ENCODE measurements around the gene TMEM47. TPM values are rescaled to one million over a fixed set of nuclear protein-coding genes. Genes with fewer than 3 reads are reported as not detected.

TMEM47 gene
- 0.16 and 0.45 TPM in 2 replicates for total RNA-seq (2014; rRNA removed; shearing (Covaris generic))
- polyA plus RNA-seq (2015; cell fraction: cytosol; rRNA removed): 0.63 and 0.95 TPM in 2 replicates
- polyA plus RNA-seq (2015; cell fraction: nucleus; rRNA removed): 0.09 and 0.19 TPM in 2 replicates

- peak; percentile 47 for DNase-seq (ENCODE audit: low read depth, low spot score)
- in situ Hi-C loops (cut with HindIII; ENCODE audit: low pct_unique_long_range_greater_than_20kb, low sequenced_read_pairs): no loop called here
These were observed at the start of gene TMEM47 for GRCh38 chrX:34656842-34657725. TSS of gene TMEM47 (minus strand) at chrX:34657285. CDS start at chrX:34657029, 256 bp downstream.

- in situ Hi-C loops (cut with HindIII; ENCODE audit: low pct_unique_long_range_greater_than_20kb, low sequenced_read_pairs): no loop called here
- DNase-seq (ENCODE audit: low read depth, low spot score): no peak
These were observed 30.0 kb upstream of the TMEM47 start for GRCh38 chrX:34687095-34687494.

DNA sequence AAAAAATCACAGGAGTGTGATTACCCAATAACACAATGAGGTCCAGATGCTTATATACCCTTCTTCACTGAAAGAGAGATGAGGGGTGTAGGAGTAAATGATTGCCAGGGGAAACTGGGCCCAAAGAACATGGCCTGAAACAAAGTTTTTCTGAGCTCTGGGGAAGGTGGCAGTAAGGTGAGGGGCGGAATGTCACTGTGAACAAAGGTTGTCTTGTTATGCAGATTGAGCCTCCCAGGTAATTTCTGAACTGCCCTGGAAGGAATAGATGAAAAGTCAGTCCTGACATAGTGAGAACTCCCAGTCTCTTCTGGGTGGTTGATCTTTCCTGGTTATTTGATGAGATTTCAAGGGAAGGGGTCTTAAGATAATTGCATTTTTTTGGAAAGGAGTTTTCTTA is 2.5 kb upstream of the TMEM47 start:
- no peak for DNase-seq (ENCODE audit: low read depth, low spot score)
- in situ Hi-C loops (cut with HindIII; ENCODE audit: low pct_unique_long_range_greater_than_20kb, low sequenced_read_pairs): no loop called here

- no peak for DNase-seq (ENCODE audit: low read depth, low spot score)
- in situ Hi-C loops (cut with HindIII; ENCODE audit: low pct_unique_long_range_greater_than_20kb, low sequenced_read_pairs): no loop called here
These were observed 1.2 kb upstream of the TMEM47 start for GRCh38 chrX:34658326-34658725.

DNA sequence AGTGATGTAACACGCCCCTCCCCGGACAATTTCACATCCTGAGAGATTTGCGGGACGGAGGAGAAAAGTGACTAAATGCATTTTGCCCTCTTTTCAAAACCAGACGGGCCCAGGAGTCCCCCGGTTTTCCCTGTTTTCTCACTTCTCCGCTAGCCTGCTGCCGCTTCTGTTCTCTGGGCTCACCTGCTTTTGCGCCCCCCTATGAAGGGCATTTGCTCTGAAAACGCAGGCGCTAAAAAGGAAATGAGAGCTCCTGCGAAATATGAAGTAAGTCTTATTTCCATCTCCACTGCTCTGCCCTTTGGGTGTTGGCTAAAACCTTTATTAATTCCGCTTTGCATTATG is 613 bp upstream of the TMEM47 start:
- in situ Hi-C loops (cut with HindIII; ENCODE audit: low pct_unique_long_range_greater_than_20kb, low sequenced_read_pairs): no loop called here
- no peak for DNase-seq (ENCODE audit: low read depth, low spot score)

- DNase-seq (ENCODE audit: low read depth, low spot score): no peak
- in situ Hi-C loops (cut with HindIII; ENCODE audit: low pct_unique_long_range_greater_than_20kb, low sequenced_read_pairs): no loop called here
These were observed 631 bp downstream of the TMEM47 start for GRCh38 chrX:34656467-34656841.

DNA sequence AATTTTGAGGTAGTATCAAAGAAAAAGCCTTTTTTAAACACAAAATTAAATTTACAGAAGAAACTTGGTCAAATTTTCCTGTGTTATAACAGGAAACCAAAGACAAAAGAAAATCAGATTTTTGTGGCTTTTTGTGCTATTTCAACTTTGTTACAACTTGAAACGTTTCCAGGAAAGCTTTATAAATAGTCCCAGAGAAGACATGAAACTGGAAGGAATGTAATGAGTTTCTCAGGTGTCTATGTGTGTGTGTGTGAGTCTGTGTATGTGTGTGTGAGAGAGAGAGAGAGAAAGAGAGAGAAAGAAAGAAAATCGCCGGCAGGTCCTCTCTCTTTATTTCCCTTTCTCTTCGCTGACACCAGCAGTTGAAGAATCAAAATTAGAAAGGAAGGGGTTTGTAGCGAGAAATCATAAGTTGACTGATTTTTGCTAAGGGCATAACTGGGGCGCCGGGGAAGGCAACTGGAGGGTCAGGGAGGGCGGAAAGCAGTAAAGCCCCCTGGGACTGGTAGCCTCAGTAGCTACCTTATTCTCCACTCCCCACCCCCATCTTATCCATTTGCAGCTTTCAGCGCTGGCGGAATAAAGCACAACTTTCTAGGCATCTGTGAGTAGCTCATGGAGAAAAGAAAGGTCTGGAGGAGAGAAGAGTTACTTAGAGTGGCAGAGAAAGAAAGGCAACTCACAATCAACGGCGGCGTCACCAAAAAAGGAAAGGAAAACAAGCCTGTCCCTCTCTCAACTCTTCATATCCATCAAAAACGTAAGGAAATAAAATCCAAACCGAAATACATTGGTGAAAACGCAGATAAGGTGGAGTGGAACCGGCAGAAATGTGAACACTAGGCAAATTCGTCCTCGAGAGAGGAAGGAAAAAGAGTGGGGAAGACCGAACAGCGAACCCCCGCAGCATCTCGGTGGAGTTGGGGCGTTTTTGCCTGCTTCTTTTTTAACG is 1.3 kb downstream of the TMEM47 start:
- DNase-seq (ENCODE audit: low read depth, low spot score): no peak

DNA sequence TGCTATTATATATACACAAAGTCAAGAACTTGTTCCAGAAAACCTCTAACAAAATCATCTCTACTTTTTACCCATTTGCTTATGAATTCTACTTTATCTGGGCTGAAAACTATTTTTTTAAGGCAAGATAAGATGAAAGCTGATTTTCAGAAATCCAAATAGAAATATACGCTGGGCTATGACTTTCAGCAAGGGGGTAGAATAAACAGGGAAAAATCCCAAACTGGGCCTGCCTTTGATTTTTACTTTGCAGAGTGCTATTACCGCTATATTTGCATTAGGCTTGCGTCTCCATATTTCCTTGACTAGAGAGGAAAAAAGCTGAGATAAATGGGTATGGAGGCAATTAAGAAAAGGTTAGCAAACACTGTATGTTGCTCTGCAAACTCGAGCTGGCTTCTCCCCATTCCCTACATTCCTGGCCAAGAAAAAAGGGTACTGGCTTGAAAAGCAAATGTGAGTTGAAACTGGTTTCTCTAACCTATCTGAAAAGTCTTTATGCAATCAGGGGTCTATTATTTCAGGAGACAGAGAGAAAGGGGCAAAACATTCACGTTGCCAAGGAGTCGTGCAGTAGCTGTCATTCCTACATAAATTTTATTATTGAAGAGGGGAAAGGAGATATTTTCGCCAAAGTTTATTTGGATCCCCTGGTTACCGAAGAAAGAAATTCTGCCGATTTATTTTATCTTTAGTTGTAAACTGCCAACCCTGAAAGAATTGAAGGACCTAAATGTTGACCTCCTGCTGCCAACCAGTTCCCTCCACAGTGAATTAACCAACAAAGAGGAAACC is 2.2 kb downstream of the TMEM47 start:
- no peak for DNase-seq (ENCODE audit: low read depth, low spot score)
- in situ Hi-C loops (cut with HindIII; ENCODE audit: low pct_unique_long_range_greater_than_20kb, low sequenced_read_pairs): no loop called here

More for the DNA sequence above, 1.3 kb downstream of the TMEM47 start:
- in situ Hi-C loops (cut with HindIII; ENCODE audit: low pct_unique_long_range_greater_than_20kb, low sequenced_read_pairs): no loop called here

GRCh38 chrX:34653811-34654210 is 3.3 kb downstream of the TMEM47 start:
- in situ Hi-C loops (cut with HindIII; ENCODE audit: low pct_unique_long_range_greater_than_20kb, low sequenced_read_pairs): no loop called here

DNA sequence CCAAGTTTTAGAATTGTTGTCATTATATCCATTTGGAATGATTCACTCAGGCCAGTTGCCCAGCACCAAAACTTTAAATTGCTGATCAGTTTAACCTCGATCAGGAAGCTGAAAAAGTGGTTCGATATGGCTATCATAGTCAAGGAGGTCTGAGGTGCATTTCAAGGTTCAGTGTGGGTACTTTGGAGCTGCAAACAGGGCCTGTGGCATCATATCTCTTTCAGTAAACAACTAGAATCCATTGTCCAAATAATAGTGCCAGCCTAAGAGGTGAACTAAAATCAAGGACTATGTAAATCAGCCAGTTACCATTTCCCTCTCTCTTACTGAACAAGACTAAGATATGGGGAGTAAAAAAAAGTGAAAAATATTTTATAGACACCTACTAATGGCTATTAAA is 14.2 kb downstream of the TMEM47 start:
- no peak for DNase-seq (ENCODE audit: low read depth, low spot score)
- in situ Hi-C loops (cut with HindIII; ENCODE audit: low pct_unique_long_range_greater_than_20kb, low sequenced_read_pairs): no loop called here

More at GRCh38 chrX:34653811-34654210, 3.3 kb downstream of the TMEM47 start:
- no peak for DNase-seq (ENCODE audit: low read depth, low spot score)

GRCh38 chrX:34638116-34638515 is 19.0 kb downstream of the TMEM47 start:
- in situ Hi-C loops (cut with HindIII; ENCODE audit: low pct_unique_long_range_greater_than_20kb, low sequenced_read_pairs): no loop called here
- DNase-seq (ENCODE audit: low read depth, low spot score): peak; percentile 51

DNA sequence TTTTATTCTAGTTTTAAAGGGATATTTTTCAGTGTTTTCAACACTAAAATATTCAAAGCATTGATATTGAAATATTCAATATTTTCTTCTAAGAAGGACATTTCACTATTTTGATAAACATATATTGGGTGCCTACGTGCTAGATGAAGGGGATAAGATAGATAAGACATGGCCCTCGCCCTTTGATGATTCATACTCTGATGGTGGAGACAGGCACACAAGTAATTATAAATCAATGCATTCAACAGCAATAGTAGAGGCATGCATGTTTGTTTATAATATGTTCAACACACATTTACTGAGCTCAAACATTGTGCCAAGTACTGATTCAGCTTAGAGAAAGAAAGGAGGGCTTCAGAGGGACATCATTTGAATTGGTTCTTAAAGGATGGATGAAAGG is 22.7 kb downstream of the TMEM47 start:
- no peak for DNase-seq (ENCODE audit: low read depth, low spot score)
- in situ Hi-C loops (cut with HindIII; ENCODE audit: low pct_unique_long_range_greater_than_20kb, low sequenced_read_pairs): no loop called here

DNA sequence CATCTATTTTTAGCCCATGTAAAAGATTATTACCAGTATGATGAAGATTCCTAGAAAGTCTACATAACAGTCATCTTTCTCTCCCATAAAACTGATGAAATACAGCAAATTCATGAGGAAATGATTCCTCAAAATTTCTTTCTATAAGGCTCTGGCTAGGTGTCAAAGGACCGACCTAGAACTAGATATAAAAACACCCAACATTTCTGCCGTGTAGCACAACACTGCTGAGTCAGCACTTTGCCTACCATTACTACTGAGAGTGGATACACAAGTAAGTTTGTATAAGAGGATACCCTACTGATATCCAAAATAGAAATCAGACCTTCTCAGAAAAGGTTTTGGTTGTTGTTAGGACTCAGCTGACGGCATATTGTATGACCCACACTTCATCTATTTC is 24.7 kb downstream of the TMEM47 start:
- no peak for DNase-seq (ENCODE audit: low read depth, low spot score)
- in situ Hi-C loops (cut with HindIII; ENCODE audit: low pct_unique_long_range_greater_than_20kb, low sequenced_read_pairs): no loop called here

GRCh38 chrX:34631479-34632220 is 25.4 kb downstream of the TMEM47 start:
- DNase-seq (ENCODE audit: low read depth, low spot score): no peak
- in situ Hi-C loops (cut with HindIII; ENCODE audit: low pct_unique_long_range_greater_than_20kb, low sequenced_read_pairs): no loop called here

- peak; percentile 47 for DNase-seq (ENCODE audit: low read depth, low spot score)
- in situ Hi-C loops (cut with HindIII; ENCODE audit: low pct_unique_long_range_greater_than_20kb, low sequenced_read_pairs): no loop called here
These were observed 27.5 kb downstream of the TMEM47 start for GRCh38 chrX:34629572-34629971.

GRCh38 chrX:34624416-34624815 is 32.7 kb downstream of the TMEM47 start:
- in situ Hi-C loops (cut with HindIII; ENCODE audit: low pct_unique_long_range_greater_than_20kb, low sequenced_read_pairs): no loop called here
- DNase-seq (ENCODE audit: low read depth, low spot score): peak; percentile 39

GRCh38 chrX:34619920-34620319 is 37.2 kb downstream of the TMEM47 start:
- in situ Hi-C loops (cut with HindIII; ENCODE audit: low pct_unique_long_range_greater_than_20kb, low sequenced_read_pairs): no loop called here

More at GRCh38 chrX:34619920-34620319, 37.2 kb downstream of the TMEM47 start:
- DNase-seq (ENCODE audit: low read depth, low spot score): no peak

All from SK-MEL-5 (cell line).